ENCODE measurements around the gene NTRK2. TPM values are rescaled to one million over a fixed set of nuclear protein-coding genes. Genes with fewer than 3 reads are reported as not detected.

Gene NTRK2
- total and polyA plus RNA-seq, 2 experiments from 2014 or later = 0.03 TPM; not detected in 1

- TF ChIP-seq ZNF462 (CRISPR knock-in tag; IDR thresholded peaks at IDR 0.05) (no peak), ETS1 (IDR thresholded peaks at IDR 0.05) (no peak)
Observed at GRCh38 chr9:84861455-84861854, 191.9 kb downstream of the NTRK2 start (continued).

GRCh38 chr9:84862308-84862707 lies 192.8 kb downstream of the NTRK2 start:
- no peak overlapping the region for H3K4me3 Mint-ChIP-seq
- peaks cover 42% of the 10 kb centered on the region for H3K4me1 ChIP-seq (ENCODE audit: insufficient read depth)
- TF ChIP-seq POLR2AphosphoS5 (IDR thresholded peaks at IDR 0.05; ENCODE audit: low read depth) = no peak
- no peak for TF ChIP-seq CREB1 (CRISPR knock-in tag; IDR thresholded peaks at IDR 0.05; ENCODE audit: low read depth)
- TF ChIP-seq REST (IDR thresholded peaks at IDR 0.05; ENCODE audit: unreplicated experiment) = no peak
- no peak for TF ChIP-seq CTCF (conservative IDR thresholded peaks at IDR 0.05; ENCODE audit: low read depth in 2 of 2)

More at GRCh38 chr9:84862308-84862707, 192.8 kb downstream of the NTRK2 start:
- ATAC-seq (no peak), DNase-seq (ENCODE audit: low spot score) (no peak)
- peaks cover 60% of the 10 kb centered on the region for H3K4me1 Mint-ChIP-seq
- no peaks in the 10 kb centered on the region for H3K27me3 ChIP-seq (ENCODE audit: insufficient read depth)
- H3K4me2 ChIP-seq = peak overlapping the region; percentile 54; the same call in 1 of the 2 replicates
- peaks cover 17% of the 10 kb centered on the region; the same call in 1 of the 2 replicates for H3K9me2 ChIP-seq (ENCODE audit: insufficient read depth)
- H3K79me2 ChIP-seq (replicated peaks; ENCODE audit: insufficient read depth) = no peaks in the 10 kb centered on the region
- H3K27me3 Mint-ChIP-seq (ENCODE audit: insufficient read depth, low read depth, poor library complexity) = peaks cover 10% of the 10 kb centered on the region
- H4K20me1 ChIP-seq (replicated peaks; ENCODE audit: insufficient read depth) = no peaks in the 10 kb centered on the region
- no peak overlapping the region for H3K4me3 ChIP-seq
- H3K36me3 Mint-ChIP-seq (ENCODE audit: low read depth) = no peaks in the 10 kb centered on the region
- H2AFZ ChIP-seq = no peak overlapping the region
- H3K27ac Mint-ChIP-seq = peak overlapping the region; percentile 17; the same call in 1 of the 2 replicates
- no peaks in the 10 kb centered on the region for H3F3A ChIP-seq (replicated peaks; ENCODE audit: low read depth)
- no peaks in the 10 kb centered on the region for H3K36me3 ChIP-seq (ENCODE audit: insufficient read depth)
- no peaks in the 10 kb centered on the region for H3K9me3 Mint-ChIP-seq
- no peak overlapping the region for H3K27ac ChIP-seq (ENCODE audit: low read depth)

Data from GM23338 (cell line).